ENCODE data around the gene DNAH8.

GRCh38 chr6:38730140-38730862, 15.2 kb downstream of the DNAH8 start:
- TF ChIP-seq EZH2 (IDR thresholded peaks at IDR 0.05; ENCODE audit: insufficient read depth, low read length) (no peak), CTCF (IDR thresholded peaks at IDR 0.05; ENCODE audit: insufficient read depth, low read depth, low read length) (no peak)
